ENCODE data around the gene TUBA1C. TPM values are rescaled to one million over a fixed set of nuclear protein-coding genes. Genes with fewer than 3 reads are reported as not detected.
"Not testable (repeated sequence)": the region's sequence is repeated elsewhere in the genome, so short reads cannot be mapped to it uniquely, and the experiment has no call there.

TUBA1C gene
- total RNA-seq, 1 donor from 2014 or later: 129 TPM

DNA sequence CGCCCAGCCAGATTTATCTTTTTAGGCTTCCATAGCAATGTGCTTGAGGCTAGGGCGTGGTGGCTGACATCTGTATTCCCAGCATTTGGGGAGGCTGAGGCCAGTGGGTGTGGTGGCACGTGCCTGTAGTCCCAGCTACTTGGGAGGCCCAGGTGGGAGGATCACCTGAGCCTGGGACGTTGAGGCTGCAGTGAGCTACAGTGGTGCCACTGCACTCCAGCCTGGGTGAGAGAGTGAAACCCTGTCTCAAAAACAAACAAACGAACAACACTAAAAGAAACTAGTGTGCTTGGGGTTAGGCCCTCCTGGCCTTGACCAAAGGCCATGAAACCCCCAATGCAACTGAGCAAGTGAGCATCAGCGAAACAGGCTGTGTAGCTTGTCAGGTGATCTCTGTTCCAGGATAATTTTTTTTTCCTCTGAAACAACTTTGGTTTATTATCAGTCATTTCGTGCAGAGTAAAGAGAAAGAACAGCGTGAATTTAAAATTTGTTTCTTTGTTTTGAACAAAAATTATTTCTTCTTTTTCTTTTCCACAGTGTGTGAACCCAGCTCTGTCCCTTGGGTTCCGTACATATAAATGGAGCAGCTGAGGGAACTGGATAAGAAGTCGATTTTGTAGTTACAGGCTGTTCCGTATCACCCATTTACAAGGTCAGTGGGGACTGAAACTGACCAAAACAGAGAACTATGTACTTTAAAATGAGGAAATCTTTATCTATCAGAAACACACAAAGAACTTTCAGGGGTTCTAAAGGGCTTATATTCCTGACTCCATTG lies 8.8 kb upstream of the TUBA1C start:
- Mint-ChIP-seq H3K4me1 (ENCODE audit: unreplicated experiment) (no peaks in the 10 kb centered on the region), H3K36me3 (ENCODE audit: low read depth, unreplicated experiment) (no peaks in the 10 kb centered on the region), H3K27ac (ENCODE audit: unreplicated experiment) (no peak overlapping the region), H3K27me3 (ENCODE audit: unreplicated experiment) (peaks cover 2% of the 10 kb centered on the region), H3K9me3 (ENCODE audit: unreplicated experiment) (no peaks in the 10 kb centered on the region), H3K4me3 (ENCODE audit: unreplicated experiment) (no peak overlapping the region)
- TF ChIP-seq, protein P1, sequence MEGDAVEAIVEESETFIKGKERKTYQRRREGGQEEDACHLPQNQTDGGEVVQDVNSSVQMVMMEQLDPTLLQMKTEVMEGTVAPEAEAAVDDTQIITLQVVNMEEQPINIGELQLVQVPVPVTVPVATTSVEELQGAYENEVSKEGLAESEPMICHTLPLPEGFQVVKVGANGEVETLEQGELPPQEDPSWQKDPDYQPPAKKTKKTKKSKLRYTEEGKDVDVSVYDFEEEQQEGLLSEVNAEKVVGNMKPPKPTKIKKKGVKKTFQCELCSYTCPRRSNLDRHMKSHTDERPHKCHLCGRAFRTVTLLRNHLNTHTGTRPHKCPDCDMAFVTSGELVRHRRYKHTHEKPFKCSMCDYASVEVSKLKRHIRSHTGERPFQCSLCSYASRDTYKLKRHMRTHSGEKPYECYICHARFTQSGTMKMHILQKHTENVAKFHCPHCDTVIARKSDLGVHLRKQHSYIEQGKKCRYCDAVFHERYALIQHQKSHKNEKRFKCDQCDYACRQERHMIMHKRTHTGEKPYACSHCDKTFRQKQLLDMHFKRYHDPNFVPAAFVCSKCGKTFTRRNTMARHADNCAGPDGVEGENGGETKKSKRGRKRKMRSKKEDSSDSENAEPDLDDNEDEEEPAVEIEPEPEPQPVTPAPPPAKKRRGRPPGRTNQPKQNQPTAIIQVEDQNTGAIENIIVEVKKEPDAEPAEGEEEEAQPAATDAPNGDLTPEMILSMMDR (IDR thresholded peaks at IDR 0.05; ENCODE audit: unreplicated experiment): no peak
- no peak for DNase-seq (ENCODE audit: low spot score)

- not testable (repeated sequence) for H3K9me3 Mint-ChIP-seq (ENCODE audit: unreplicated experiment); H3K27me3 Mint-ChIP-seq (ENCODE audit: unreplicated experiment); H3K4me3 Mint-ChIP-seq (ENCODE audit: unreplicated experiment); H3K27ac Mint-ChIP-seq (ENCODE audit: unreplicated experiment); DNase-seq (ENCODE audit: low spot score); H3K36me3 Mint-ChIP-seq (ENCODE audit: low read depth, unreplicated experiment); H3K4me1 Mint-ChIP-seq (ENCODE audit: unreplicated experiment)
Observed at GRCh38 chr12:49257508-49258184, 7.2 kb upstream of the TUBA1C start.

DNA sequence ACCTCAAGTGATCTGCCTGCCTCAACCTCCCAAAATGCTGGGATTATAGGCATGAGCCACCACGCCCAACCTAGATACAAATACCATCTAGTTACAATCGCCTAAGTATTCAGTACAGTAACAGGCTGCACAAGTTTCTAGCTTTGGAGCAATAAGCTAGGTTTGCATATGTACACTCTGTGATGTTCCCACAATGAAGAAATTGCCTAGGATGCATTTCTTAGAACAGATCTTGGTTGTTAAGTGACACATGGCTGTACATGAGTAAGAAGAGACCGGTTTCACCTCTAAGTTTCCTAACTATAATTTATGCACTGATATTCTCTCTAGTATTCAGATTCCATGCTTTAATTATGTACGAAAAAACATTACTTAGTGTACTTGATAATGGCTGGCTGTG lies 5.4 kb upstream of the TUBA1C start:
- no peaks in the 10 kb centered on the region for H3K9me3 Mint-ChIP-seq (ENCODE audit: unreplicated experiment)
- H3K4me1 Mint-ChIP-seq (ENCODE audit: unreplicated experiment): peaks cover 2% of the 10 kb centered on the region
- TF ChIP-seq, protein P1 (IDR thresholded peaks at IDR 0.05; ENCODE audit: unreplicated experiment): no peak
- H3K4me3 Mint-ChIP-seq (ENCODE audit: unreplicated experiment): no peak overlapping the region
- H3K36me3 Mint-ChIP-seq (ENCODE audit: low read depth, unreplicated experiment): no peaks in the 10 kb centered on the region
- DNase-seq (ENCODE audit: low spot score): no peak
- peak overlapping the region; percentile 15 for H3K27ac Mint-ChIP-seq (ENCODE audit: unreplicated experiment)
- H3K27me3 Mint-ChIP-seq (ENCODE audit: unreplicated experiment): peaks cover 5% of the 10 kb centered on the region

DNA sequence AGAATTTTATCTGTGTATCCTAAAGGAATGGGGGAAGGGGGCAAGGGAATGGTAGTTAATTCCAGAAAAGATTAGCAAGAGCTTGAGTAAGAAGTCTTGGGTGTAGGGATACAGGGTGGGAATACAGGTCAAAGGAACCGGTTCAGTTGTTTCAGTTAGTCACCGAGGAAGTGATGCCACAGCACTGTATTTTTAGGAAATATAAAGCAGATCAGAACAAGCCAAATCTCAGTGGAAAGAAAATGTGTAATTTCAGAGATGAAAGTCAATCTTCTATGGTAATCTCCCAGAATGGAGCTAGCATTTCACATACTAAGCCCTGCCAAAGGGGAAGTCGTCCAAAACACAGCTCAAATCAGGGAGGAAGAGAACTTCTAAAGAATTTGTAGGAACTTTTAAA lies 4.7 kb upstream of the TUBA1C start:
- H3K9me3 Mint-ChIP-seq (ENCODE audit: unreplicated experiment): no peaks in the 10 kb centered on the region
- H3K4me3 Mint-ChIP-seq (ENCODE audit: unreplicated experiment): no peak overlapping the region
- no peak overlapping the region for H3K27ac Mint-ChIP-seq (ENCODE audit: unreplicated experiment)
- no peak for DNase-seq (ENCODE audit: low spot score)
- TF ChIP-seq, protein P1 (IDR thresholded peaks at IDR 0.05; ENCODE audit: unreplicated experiment): no peak
- H3K27me3 Mint-ChIP-seq (ENCODE audit: unreplicated experiment): peaks cover 5% of the 10 kb centered on the region
- H3K36me3 Mint-ChIP-seq (ENCODE audit: low read depth, unreplicated experiment): no peaks in the 10 kb centered on the region
- H3K4me1 Mint-ChIP-seq (ENCODE audit: unreplicated experiment): peaks cover 2% of the 10 kb centered on the region

- Mint-ChIP-seq H3K27me3 (ENCODE audit: unreplicated experiment) (peaks cover 5% of the 10 kb centered on the region), H3K27ac (ENCODE audit: unreplicated experiment) (no peak overlapping the region), H3K4me3 (ENCODE audit: unreplicated experiment) (no peak overlapping the region), H3K9me3 (ENCODE audit: unreplicated experiment) (no peaks in the 10 kb centered on the region), H3K4me1 (ENCODE audit: unreplicated experiment) (peaks cover 2% of the 10 kb centered on the region), H3K36me3 (ENCODE audit: low read depth, unreplicated experiment) (no peaks in the 10 kb centered on the region)
- DNase-seq (ENCODE audit: low spot score): no peak
- TF ChIP-seq, protein P1 (IDR thresholded peaks at IDR 0.05; ENCODE audit: unreplicated experiment): no peak
Observed at GRCh38 chr12:49260571-49261363, 4.1 kb upstream of the TUBA1C start.

Data from endothelial cell (in vitro differentiated cells).